ENCODE measurements around the gene TLNRD1.
A peak's percentile ranks its signal among the peaks of the same experiment; 100 is the strongest.

TLNRD1 gene

GRCh38 chr15:81029414-81030300 lies 28.9 kb downstream of the TLNRD1 start:
- no peak for DNase-seq

DNA sequence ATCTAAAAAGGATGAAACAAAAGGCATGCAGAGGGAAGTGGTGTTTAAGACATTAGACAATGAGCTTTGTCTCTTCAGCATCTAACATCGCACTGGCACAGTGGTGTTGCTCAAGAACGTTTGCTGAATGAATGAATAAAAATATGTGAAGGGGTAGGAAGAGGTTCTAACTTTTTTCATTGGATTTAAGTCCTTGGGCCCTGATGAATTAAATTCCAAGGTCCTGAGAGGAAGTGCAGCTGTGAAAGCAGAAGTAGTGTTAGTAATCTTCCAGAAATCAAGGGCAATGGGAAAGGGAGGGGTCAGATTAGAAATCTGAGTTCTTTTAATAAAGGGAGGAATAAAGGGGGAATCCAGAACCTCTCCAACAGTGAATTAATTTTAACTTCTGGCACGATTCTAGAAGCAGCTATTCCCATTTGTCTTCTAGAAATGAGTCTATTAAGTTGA lies 29.6 kb downstream of the TLNRD1 start:
- no peak for DNase-seq

GRCh38 chr15:81031203-81031602 lies 30.5 kb downstream of the TLNRD1 start:
- DNase-seq = no peak

DNA sequence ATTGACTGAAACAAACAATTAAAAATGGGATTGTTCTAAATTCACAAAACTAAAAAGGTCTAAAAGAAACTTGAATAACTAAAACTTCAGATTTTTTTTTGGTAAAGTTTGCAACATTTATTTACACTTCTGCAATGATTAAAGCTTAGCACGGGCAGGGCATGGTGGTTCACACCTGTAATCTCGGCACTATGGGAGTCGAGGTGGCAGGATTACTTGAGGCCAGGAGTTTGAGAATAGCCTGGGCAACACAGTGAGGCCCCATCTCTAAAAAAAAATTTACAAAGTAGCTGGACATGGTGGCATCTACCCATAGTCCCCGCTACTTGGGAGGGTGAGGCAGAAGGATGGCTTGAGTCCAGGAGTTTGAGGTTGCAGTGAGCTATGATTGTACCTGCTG lies 31.6 kb downstream of the TLNRD1 start:
- no peak for DNase-seq

DNA sequence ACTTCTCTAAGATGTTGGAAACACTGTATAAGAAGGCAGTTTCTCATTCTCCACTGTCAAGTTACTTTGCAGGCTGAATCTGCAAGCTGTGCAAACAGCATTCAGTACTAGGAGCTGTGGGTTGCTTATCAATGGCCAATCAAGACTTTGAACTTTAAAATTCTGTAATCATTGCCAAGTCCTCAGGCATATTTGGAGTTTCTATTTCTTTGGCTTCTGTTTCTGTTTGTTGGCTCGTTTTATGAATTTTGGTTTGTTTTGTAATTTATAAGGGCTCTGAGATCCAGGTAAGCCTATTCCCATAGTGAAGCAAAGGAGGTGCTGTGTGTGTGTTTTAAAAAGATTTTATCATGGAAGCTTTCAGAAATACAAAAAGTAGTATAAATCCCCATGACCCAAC lies 32.1 kb downstream of the TLNRD1 start:
- no peak for DNase-seq

GRCh38 chr15:81033508-81033907 lies 32.8 kb downstream of the TLNRD1 start:
- no peak for DNase-seq

GRCh38 chr15:81037952-81038743 lies 37.4 kb downstream of the TLNRD1 start:
- DNase-seq = no peak

DNA sequence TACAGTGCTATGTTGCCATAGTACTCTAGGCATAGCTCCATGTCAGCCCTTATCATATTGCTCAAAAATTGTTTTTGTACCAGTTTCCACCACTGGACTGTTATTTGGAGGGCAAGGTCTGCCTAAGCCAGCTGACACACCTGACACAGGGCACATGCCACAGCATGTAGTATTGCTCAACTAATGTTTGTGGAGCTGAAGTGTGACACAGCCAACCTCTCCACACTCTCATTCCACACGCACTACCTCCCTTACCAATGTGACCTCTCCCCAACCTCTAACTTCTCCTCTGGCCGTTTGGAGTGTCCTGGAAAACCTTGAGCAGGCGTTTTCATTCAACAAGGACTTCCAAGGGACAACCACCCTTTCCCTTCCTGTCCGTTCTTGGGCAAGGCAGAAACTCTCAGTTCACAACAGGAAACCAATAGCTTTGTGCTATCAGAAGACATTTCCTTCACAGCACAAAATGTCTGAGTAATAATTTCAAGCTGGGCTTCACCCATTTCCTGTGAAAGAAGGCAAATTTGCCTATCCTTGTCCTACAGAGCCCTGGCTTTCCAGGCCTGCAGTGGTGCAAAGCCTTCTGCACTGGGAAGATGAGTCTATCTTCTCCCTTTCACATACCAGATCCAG lies 38.4 kb downstream of the TLNRD1 start:
- peak in 1 of 5 donors; percentile 39 for DNase-seq

DNA sequence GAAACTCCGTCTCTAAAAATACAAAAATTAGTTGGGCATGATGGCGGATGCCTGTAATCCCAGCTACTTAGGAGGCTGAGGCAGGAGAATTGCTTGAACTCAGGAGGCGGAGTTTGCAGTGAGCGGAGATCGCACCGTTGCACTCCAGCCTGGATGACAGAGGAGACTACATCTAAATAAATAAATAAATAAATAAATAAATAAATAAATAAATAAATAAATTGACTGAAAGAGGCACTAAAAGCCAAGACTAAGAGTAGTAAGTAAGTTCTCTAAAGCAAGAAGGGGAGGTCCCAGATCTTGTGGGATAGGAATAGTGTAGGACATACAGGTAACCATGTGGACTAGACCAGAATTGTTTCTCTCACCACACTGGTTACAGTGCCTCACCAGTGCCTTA lies 40.0 kb downstream of the TLNRD1 start:
- DNase-seq = no peak

GRCh38 chr15:81043281-81043934 lies 42.7 kb downstream of the TLNRD1 start:
- no peak for DNase-seq

DNA sequence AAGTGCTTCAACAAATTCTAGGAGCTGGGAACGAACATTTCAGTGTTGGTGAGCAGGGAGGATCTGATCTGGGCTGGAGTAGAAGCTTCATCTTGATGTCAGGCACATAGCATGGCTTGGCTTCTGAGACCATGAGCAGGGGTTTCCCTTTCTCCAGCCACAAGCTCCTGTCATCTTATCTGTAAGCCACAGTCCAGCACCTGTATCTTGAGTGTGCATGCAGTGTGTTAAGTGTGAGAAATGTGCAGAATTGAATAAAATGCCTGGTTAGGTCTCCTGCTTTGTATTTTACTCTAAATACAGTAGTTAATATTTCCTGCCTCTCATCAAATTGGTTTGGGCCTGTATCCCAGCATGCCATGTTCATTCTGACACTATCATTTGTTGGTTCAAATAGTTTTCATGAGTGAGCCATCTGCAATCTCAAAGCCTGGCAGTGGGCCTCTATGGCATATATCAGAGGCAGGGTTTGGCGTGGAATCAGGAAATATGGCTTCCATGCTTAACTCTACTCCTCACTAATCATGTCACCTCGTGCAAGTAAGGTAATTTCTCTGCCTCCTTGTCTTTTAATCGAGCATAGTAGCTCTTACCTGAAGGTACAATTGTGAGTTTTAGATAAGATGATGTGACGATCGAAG lies 43.3 kb downstream of the TLNRD1 start:
- DNase-seq = no peak

DNA sequence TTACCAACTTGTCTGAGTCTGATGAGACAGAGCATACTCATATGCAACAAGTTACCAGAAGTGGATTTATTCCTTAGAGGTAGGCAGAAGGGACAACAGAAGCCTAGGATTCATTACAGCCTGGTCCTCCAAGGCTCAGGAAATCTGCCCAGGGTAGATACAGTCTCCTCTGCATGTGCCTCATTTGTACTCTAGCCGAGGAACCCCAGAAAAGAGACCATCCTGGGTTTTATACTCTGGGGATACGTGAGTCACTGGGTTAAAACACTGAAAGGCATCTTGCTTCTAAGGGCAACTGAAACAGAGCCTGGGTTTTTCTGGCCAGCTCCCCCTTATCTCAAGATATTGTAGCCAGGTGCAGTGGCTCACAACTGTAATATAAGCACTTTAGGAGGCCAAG lies 45.6 kb downstream of the TLNRD1 start:
- DNase-seq = no peak

DNA sequence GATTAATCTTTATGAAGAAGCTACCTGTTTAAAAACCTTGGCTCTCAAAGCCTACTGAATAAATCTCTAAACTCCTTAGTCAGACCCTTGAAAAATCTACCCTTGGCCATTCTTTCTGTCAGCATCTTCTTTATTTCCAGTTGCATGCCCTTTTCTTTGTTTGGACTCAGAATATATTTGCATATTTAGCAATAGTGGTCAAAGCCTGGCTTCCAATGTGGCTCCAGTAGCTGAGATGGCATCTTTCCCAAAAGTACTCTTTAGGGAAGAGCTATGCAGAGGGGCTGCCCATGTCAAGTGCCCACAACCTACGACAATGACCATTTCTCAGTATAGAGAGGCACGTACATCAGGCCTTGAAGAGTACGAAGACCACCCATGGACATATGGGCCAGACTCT lies 47.2 kb downstream of the TLNRD1 start:
- no peak for DNase-seq

GRCh38 chr15:81049835-81050234 lies 49.1 kb downstream of the TLNRD1 start:
- no peak for DNase-seq

GRCh38 chr15:81050259-81050658 lies 49.5 kb downstream of the TLNRD1 start:
- DNase-seq = no peak

GRCh38 chr15:81050805-81051204 lies 50.1 kb downstream of the TLNRD1 start:
- DNase-seq = no peak

GRCh38 chr15:81052046-81052445 lies 51.3 kb downstream of the TLNRD1 start:
- DNase-seq = no peak

DNA sequence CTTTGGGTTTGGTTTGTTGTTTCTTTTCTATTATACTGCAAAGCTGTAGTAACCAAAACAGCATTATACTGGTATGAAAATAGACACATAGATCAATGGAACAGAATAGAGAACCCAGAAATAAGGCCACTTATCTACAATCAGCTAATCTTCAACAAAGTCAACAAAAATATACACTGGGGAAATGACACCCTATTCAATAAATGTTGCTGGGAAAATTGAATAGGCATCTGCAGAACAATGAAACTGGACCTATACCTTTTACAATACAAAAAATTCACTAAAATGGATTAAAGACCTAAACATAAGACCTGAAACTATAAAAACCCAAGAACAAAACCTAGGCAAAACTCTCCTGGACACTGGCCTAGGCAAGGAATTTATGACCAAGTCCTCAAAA lies 52.9 kb downstream of the TLNRD1 start:
- DNase-seq = no peak

DNA sequence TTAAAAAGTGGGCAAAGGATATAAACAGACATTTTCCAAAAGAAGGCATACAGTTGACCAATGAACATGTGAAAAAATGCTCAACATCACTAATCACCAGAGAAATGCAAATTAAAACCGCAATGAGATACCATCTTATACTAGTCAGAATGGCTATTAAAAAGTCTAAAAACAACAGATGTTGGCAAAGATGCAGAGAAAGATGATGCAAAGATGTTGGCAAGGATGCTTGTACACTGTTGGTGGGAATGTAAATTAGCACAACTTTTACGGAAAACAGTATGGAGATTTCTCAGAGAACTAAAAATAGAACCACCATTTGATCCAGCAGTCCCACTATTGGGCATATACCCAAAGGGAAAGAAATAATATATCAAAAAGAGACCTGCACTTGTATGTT lies 53.5 kb downstream of the TLNRD1 start:
- no peak for DNase-seq
